GM19324 (cell line): Measurements from ENCODE around the gene YWHAE.
"Not testable (repeated sequence)": the region's sequence is repeated elsewhere in the genome, so short reads cannot be mapped to it uniquely, and the experiment has no call there.

Experiments
- ATAC-seq: cut with Tn5 transposase; IDR thresholded peaks from one replicate; pipeline ENCODE4 v1.9.1; 2021; ENCODE audit warnings: mild to moderate bottlenecking, moderate library complexity; ENCODE audit not compliant: unreplicated experiment, low FRiP score

Gene YWHAE

GRCh38 chr17:1375615-1376014, 24.4 kb downstream of the YWHAE start:
- ATAC-seq, result no peak

- ATAC-seq, result peak; percentile 44
These were observed 25.4 kb downstream of the YWHAE start for GRCh38 chr17:1374431-1375177.

- ATAC-seq, result no peak
These were observed 26.2 kb downstream of the YWHAE start for GRCh38 chr17:1373707-1374237.

- ATAC-seq, result no peak
These were observed 27.4 kb downstream of the YWHAE start for GRCh38 chr17:1372618-1373017.

- ATAC-seq, result no peak
These were observed 28.0 kb downstream of the YWHAE start for GRCh38 chr17:1371893-1372590.

GRCh38 chr17:1368588-1368987, 31.4 kb downstream of the YWHAE start:
- ATAC-seq, result no peak

GRCh38 chr17:1367351-1367745, 32.7 kb downstream of the YWHAE start:
- no peak for ATAC-seq

- ATAC-seq, result no peak
These were observed 33.8 kb downstream of the YWHAE start for GRCh38 chr17:1366234-1366633.

GRCh38 chr17:1365445-1366039, 34.5 kb downstream of the YWHAE start:
- ATAC-seq, result no peak

GRCh38 chr17:1362964-1363363, 37.1 kb downstream of the YWHAE start:
- no peak for ATAC-seq

- ATAC-seq, result no peak
These were observed 37.8 kb downstream of the YWHAE start for GRCh38 chr17:1362065-1362848.

GRCh38 chr17:1360975-1361374, 39.0 kb downstream of the YWHAE start:
- no peak for ATAC-seq

GRCh38 chr17:1360315-1360714, 39.7 kb downstream of the YWHAE start:
- ATAC-seq, result not testable (repeated sequence)

- no peak for ATAC-seq
These were observed 46.0 kb downstream of the YWHAE start for GRCh38 chr17:1354030-1354429.

- not testable (repeated sequence) for ATAC-seq
These were observed 47.5 kb downstream of the YWHAE start for GRCh38 chr17:1352530-1352929.

- no peak for ATAC-seq
These were observed 48.1 kb downstream of the YWHAE start for GRCh38 chr17:1351971-1352370.

GRCh38 chr17:1351275-1351674, 48.7 kb downstream of the YWHAE start:
- no peak for ATAC-seq

GRCh38 chr17:1347589-1348323, 52.3 kb downstream of the YWHAE start:
- ATAC-seq, result no peak

GRCh38 chr17:1344521-1344920, 55.5 kb downstream of the YWHAE start:
- ATAC-seq, result no peak

- ATAC-seq, result no peak
These were observed 56.5 kb downstream of the YWHAE start for GRCh38 chr17:1343554-1343953.
